Activated CD4-positive, alpha-beta T cell treated with anti-CD3 and anti-CD28 coated beads for 48 hours (primary cell): Measurements from ENCODE around the gene TRAPPC10.

Experiments
- DNase-seq: peaks from one replicate; pipeline ENCODE4 v3.0.0-alpha.2; 2020

The TRAPPC10 gene

GRCh38 chr21:44011579-44012473 is at the start of gene TRAPPC10:
TSS of gene TRAPPC10 (plus strand) at chr21:44012309. CDS start at chr21:44012494, 185 bp downstream.
- peak; percentile 87 for DNase-seq

GRCh38 chr21:43965911-43966585 is 46.1 kb upstream of the TRAPPC10 start:
- no peak for DNase-seq

GRCh38 chr21:43966946-43967512 is 45.1 kb upstream of the TRAPPC10 start:
- no peak for DNase-seq

GRCh38 chr21:43967981-43968380 is 44.1 kb upstream of the TRAPPC10 start:
- DNase-seq = no peak

GRCh38 chr21:43968410-43969114 is 43.5 kb upstream of the TRAPPC10 start:
- no peak for DNase-seq

- no peak for DNase-seq
Measured at GRCh38 chr21:43969115-43969444, 43.0 kb upstream of the TRAPPC10 start.

- no peak for DNase-seq
Measured at GRCh38 chr21:43970551-43970950, 41.6 kb upstream of the TRAPPC10 start.

GRCh38 chr21:43971201-43971991 is 40.7 kb upstream of the TRAPPC10 start:
- DNase-seq = no peak

- DNase-seq = no peak
Measured at GRCh38 chr21:43971992-43972255, 40.2 kb upstream of the TRAPPC10 start.

- no peak for DNase-seq
Measured at GRCh38 chr21:43972850-43973633, 39.1 kb upstream of the TRAPPC10 start.

GRCh38 chr21:43973634-43973955 is 38.5 kb upstream of the TRAPPC10 start:
- DNase-seq = no peak

GRCh38 chr21:43974791-43975468 is 37.2 kb upstream of the TRAPPC10 start:
- DNase-seq = no peak

GRCh38 chr21:43975469-43976098 is 36.5 kb upstream of the TRAPPC10 start:
- peak; percentile 91 for DNase-seq

- no peak for DNase-seq
Measured at GRCh38 chr21:43976661-43977060, 35.4 kb upstream of the TRAPPC10 start.

- no peak for DNase-seq
Measured at GRCh38 chr21:43978060-43978459, 34.0 kb upstream of the TRAPPC10 start.

GRCh38 chr21:43979654-43980053 is 32.5 kb upstream of the TRAPPC10 start:
- DNase-seq = no peak

- no peak for DNase-seq
Measured at GRCh38 chr21:43981151-43981870, 30.8 kb upstream of the TRAPPC10 start.

GRCh38 chr21:43981871-43982210 is 30.3 kb upstream of the TRAPPC10 start:
- DNase-seq = no peak

- DNase-seq = no peak
Measured at GRCh38 chr21:43982489-43983078, 29.5 kb upstream of the TRAPPC10 start.

GRCh38 chr21:43983390-43983789 is 28.7 kb upstream of the TRAPPC10 start:
- no peak for DNase-seq
